ENCODE data around the gene RAE1. TPM values are rescaled to one million over a fixed set of nuclear protein-coding genes. Genes with fewer than 3 reads are reported as not detected.

The RAE1 gene
- total RNA-seq, 1 experiment from 2014 or later = 34.5 TPM

- H3K9me3 ChIP-seq (ENCODE audit: control insufficient read depth, insufficient read depth, low read depth, low read length) = no peaks in the 10 kb centered on the region
- intact Hi-C loops (cut with micrococcal nuclease; ENCODE audit: unreplicated experiment) (no loop called here), in situ Hi-C loops (cut with HindIII; ENCODE audit: low pct_unique_long_range_greater_than_20kb, low sequenced_read_pairs) (no loop called here)
- H3K27me3 ChIP-seq (ENCODE audit: control insufficient read depth, insufficient read depth, low read length) = no peaks in the 10 kb centered on the region
- BruUV-seq (replicated peaks) = no TSS peak
- TF ChIP-seq TCF7L2 (IDR thresholded peaks at IDR 0.05; ENCODE audit: low read depth, low read length) (no peak), SIN3A (IDR thresholded peaks at IDR 0.05; ENCODE audit: borderline replicate concordance, insufficient read depth, low read depth, low read length) (no peak), POLR2AphosphoS5 (IDR thresholded peaks at IDR 0.05; ENCODE audit: low read depth, low read length) (no peak), REST (IDR thresholded peaks at IDR 0.05; ENCODE audit: insufficient read depth in 1 of 2, low read depth in 2 of 2, low read length in 1 of 2) (no peak), CTCF (IDR thresholded peaks at IDR 0.05) (no peak)
- ATAC-seq (no peak), DNase-seq (ENCODE audit: low read depth, low spot score) (no peak)
- no peak overlapping the region for H3K4me3 ChIP-seq (ENCODE audit: low read depth in 2 of 2, low read length in 2 of 2)
- no peaks in the 10 kb centered on the region for H3K36me3 ChIP-seq (ENCODE audit: control insufficient read depth, insufficient read depth, low read length)
- no peaks in the 10 kb centered on the region for H3K4me1 ChIP-seq (ENCODE audit: control insufficient read depth, insufficient read depth, low read length)
- no peak overlapping the region for H3K27ac ChIP-seq (ENCODE audit: low read length)
- CTCF ChIA-PET = no interaction called here
- POLR2A ChIA-PET = no interaction called here
Observed at GRCh38 chr20:57405236-57406016, 54.4 kb downstream of the RAE1 start.

- Histone ChIP-seq H3K27ac (ENCODE audit: low read length) (no peak overlapping the region), H3K4me3 (ENCODE audit: low read depth in 2 of 2, low read length in 2 of 2) (no peak overlapping the region), H3K4me1 (ENCODE audit: control insufficient read depth, insufficient read depth, low read length) (no peaks in the 10 kb centered on the region), H3K9me3 (ENCODE audit: control insufficient read depth, insufficient read depth, low read depth, low read length) (no peaks in the 10 kb centered on the region), H3K27me3 (ENCODE audit: control insufficient read depth, insufficient read depth, low read length) (no peaks in the 10 kb centered on the region), H3K36me3 (ENCODE audit: control insufficient read depth, insufficient read depth, low read length) (no peaks in the 10 kb centered on the region)
- TF ChIP-seq TCF7L2 (IDR thresholded peaks at IDR 0.05; ENCODE audit: low read depth, low read length) = no peak
- TF ChIP-seq POLR2AphosphoS5 (IDR thresholded peaks at IDR 0.05; ENCODE audit: low read depth, low read length) = no peak
- no peak for TF ChIP-seq SIN3A (IDR thresholded peaks at IDR 0.05; ENCODE audit: borderline replicate concordance, insufficient read depth, low read depth, low read length)
- TF ChIP-seq REST (IDR thresholded peaks at IDR 0.05; ENCODE audit: insufficient read depth in 1 of 2, low read depth in 2 of 2, low read length in 1 of 2) = no peak
- TF ChIP-seq CTCF (IDR thresholded peaks at IDR 0.05) = no peak
- BruUV-seq (replicated peaks) = no TSS peak
- no peak for DNase-seq (ENCODE audit: low read depth, low spot score)
- CTCF ChIA-PET = no interaction called here
- ATAC-seq = no peak
- POLR2A ChIA-PET = interaction anchor here (0.6 kb wide), 1 partner anchor 24 kb away, joined by 6 read pairs; no protein-coding TSS in a partner anchor
- in situ Hi-C loops (cut with HindIII; ENCODE audit: low pct_unique_long_range_greater_than_20kb, low sequenced_read_pairs) = no loop called here
- intact Hi-C loops (cut with micrococcal nuclease; ENCODE audit: unreplicated experiment) = no loop called here
Observed at GRCh38 chr20:57407541-57407956, 56.5 kb downstream of the RAE1 start.
